Cardiac muscle cell (in vitro differentiated cells and primary cell): ENCODE measurements around the gene UBE2C. TPM values are rescaled to one million over a fixed set of nuclear protein-coding genes. Genes with fewer than 3 reads are reported as not detected.

Source experiments
- DNase-seq, 2 donors: peaks; one replicate each; pipeline versions ENCODE4 v3.0.0 to v3.0.0-alpha.2; 2010 to 2017; ENCODE audit warnings: low read depth in 1 of 2, low spot score in 1 of 2
- H3K27ac ChIP-seq: fragments of 200-600 bp; sonication (generic); 2 replicates; pipeline ENCODE4 v1.5.1; 2016
- H3K27me3 ChIP-seq: fragments of 200-600 bp; sonication (generic); 2 replicates; pipeline ENCODE4 v1.6.0; 2016; ENCODE audit warnings: control low read depth
- H3K36me3 ChIP-seq: fragments of 200-600 bp; sonication (generic); 2 replicates; pipeline ENCODE4 v1.5.1; 2016; ENCODE audit warnings: control low read depth
- H3K4me1 ChIP-seq: fragments of 200-600 bp; sonication (generic); 2 replicates; pipeline ENCODE4 v1.8.1; 2017; ENCODE audit warnings: low read depth, mild to moderate bottlenecking, mixed run types
- H3K4me3 ChIP-seq: fragments of 200-600 bp; sonication (generic); 2 replicates; pipeline ENCODE4 v1.5.1; 2016; ENCODE audit warnings: mild to moderate bottlenecking
- H3K9me3 ChIP-seq: fragments of 200-600 bp; sonication (generic); 2 replicates; pipeline ENCODE4 v1.5.1; 2017; ENCODE audit warnings: low read depth, mild to moderate bottlenecking, control low read depth
- CTCF ChIP-seq: IDR thresholded peaks from 2 replicates; pipeline ENCODE4 v1.5.1; 2012; ENCODE audit warnings: low read depth, mild to moderate bottlenecking, low read length
- polyA plus RNA-seq: library from polyadenylated mRNA; unstranded; fragments of >200 nt; fragmentation: Nextera tagmentation; extraction: Ambion mirVana; gene quantifications from 2 replicates; pipeline ENCODE4 v1.2.1, GENCODE V29; 2016
- total RNA-seq: library from RNA; depleted of rRNA; stranded (reverse); fragments of >200 nt; gene quantifications from 2 replicates; pipeline ENCODE4 v1.2.3, GENCODE V29; 2016

The UBE2C gene
- total and polyA plus RNA-seq, 2 experiments from 2014 or later: 48.6 to 267 TPM

- peak in 1 of 2 donors; percentile 33 for DNase-seq
- TF ChIP-seq CTCF: no peak
Observed at GRCh38 chr20:45850926-45851325, 38.5 kb downstream of the UBE2C start.

GRCh38 chr20:45851501-45851900, 39.1 kb downstream of the UBE2C start:
- DNase-seq: no peak
- TF ChIP-seq CTCF: no peak
- Histone ChIP-seq H3K4me3 (no peak overlapping the region), H3K4me1 (peaks cover 15% of the 10 kb centered on the region), H3K27me3 (no peaks in the 10 kb centered on the region), H3K36me3 (peaks cover 3% of the 10 kb centered on the region), H3K9me3 (no peaks in the 10 kb centered on the region), H3K27ac (peak overlapping the region; percentile 64)

More at GRCh38 chr20:45850926-45851325, 38.5 kb downstream of the UBE2C start:
- peaks cover 9% of the 10 kb centered on the region for H3K4me1 ChIP-seq
- H3K9me3 ChIP-seq: no peaks in the 10 kb centered on the region
- H3K4me3 ChIP-seq: no peak overlapping the region
- peaks cover 8% of the 10 kb centered on the region for H3K36me3 ChIP-seq
- H3K27ac ChIP-seq: peak overlapping the region; percentile 64
- no peaks in the 10 kb centered on the region for H3K27me3 ChIP-seq

GRCh38 chr20:45852326-45852725, 39.9 kb downstream of the UBE2C start:
- Histone ChIP-seq H3K4me1 (peaks cover 17% of the 10 kb centered on the region), H3K36me3 (peaks cover 3% of the 10 kb centered on the region), H3K9me3 (no peaks in the 10 kb centered on the region), H3K4me3 (no peak overlapping the region), H3K27me3 (no peaks in the 10 kb centered on the region), H3K27ac (no peak overlapping the region)
- TF ChIP-seq CTCF: no peak
- no peak for DNase-seq

- peaks cover 21% of the 10 kb centered on the region for H3K4me1 ChIP-seq
- no peak for TF ChIP-seq CTCF
- H3K9me3 ChIP-seq: no peaks in the 10 kb centered on the region
- no peak overlapping the region for H3K4me3 ChIP-seq
- DNase-seq: no peak
- H3K27me3 ChIP-seq: no peaks in the 10 kb centered on the region
- H3K36me3 ChIP-seq: peaks cover 3% of the 10 kb centered on the region
- H3K27ac ChIP-seq: no peak overlapping the region
Observed at GRCh38 chr20:45853484-45853883, 41.0 kb downstream of the UBE2C start.

GRCh38 chr20:45857114-45857881, 44.9 kb downstream of the UBE2C start, which contains the start of the genes ACOT8 and ZSWIM3:
TSS of gene ACOT8 (minus strand) at chr20:45857392. CDS start at chr20:45857315, 77 bp downstream.
TSS of gene ZSWIM3 (plus strand) at chr20:45857614. CDS start at chr20:45857826, 212 bp downstream.
- DNase-seq: peak; percentile 100

More at GRCh38 chr20:45857114-45857881, 44.9 kb downstream of the UBE2C start, which contains the start of the genes ACOT8 and ZSWIM3:
- Histone ChIP-seq H3K36me3 (no peaks in the 10 kb centered on the region), H3K27ac (peak within 1 kb of the TSS; percentile 73), H3K4me3 (peak within 1 kb of the TSS; percentile 60), H3K4me1 (peaks cover 12% of the 10 kb centered on the region), H3K9me3 (no peaks in the 10 kb centered on the region), H3K27me3 (no peaks in the 10 kb centered on the region)
- no peak for TF ChIP-seq CTCF
